ENCODE measurements around the gene FOXP4.
A peak's percentile ranks its signal among the peaks of the same experiment; 100 is the strongest.
"Not testable (repeated sequence)": the region's sequence is repeated elsewhere in the genome, so short reads cannot be mapped to it uniquely, and the experiment has no call there.

The FOXP4 gene

DNA sequence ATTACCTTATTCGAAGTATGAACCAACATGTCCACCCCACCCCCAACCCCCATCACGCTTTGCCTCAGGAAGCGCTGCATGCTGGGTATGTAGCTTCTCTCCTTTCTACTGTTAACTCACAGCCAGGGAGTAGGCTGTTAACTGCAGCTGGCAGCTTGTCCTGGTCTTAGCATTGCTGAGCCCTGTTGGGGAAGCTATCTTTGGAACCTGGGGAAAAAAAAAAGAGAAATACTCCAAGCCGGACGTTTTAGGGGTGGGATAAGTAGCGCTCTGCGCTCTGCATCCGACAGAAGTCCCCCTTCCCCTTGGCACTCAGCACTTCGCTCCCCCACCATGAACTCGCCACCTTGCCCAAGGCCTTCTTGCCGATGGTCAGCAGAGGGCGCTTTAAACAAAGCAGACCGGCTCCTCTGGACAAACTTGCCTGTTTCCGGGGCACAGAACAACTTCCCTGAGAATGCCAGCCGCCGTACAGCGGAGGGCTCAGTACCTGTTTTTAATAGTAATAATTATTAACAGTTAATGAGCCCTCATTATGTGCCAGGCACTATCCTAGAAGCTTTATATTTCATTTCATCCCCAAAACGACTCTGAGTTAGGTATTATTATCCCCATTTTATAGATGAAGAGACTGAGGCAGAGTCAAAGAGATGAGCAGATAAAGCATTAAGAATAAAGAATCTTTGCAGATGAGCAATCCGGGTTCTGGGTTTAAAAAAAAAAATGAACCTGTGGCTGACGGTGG lies 56.9 kb downstream of the FOXP4 start:
- peak; percentile 93 for DNase-seq

DNA sequence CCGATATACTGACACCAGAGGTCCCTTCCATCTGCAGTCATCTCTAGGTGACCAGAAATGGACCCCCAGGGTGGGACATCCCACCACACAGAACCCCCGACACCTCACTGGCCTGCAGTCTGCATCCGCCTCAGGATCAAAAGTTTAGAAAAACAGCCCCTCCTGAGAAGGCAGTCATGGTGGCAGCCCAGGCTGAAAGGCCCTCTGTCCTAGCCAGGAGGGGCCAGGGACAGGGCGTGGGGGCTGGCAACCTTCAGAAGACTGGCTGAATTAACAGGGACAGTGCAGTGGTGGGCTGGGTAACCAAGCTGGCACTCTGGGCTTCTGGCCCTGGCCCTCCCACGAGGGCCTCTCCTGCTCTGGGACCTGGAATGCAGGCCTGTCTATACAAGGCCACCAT lies 57.8 kb downstream of the FOXP4 start:
- no peak for DNase-seq

DNA sequence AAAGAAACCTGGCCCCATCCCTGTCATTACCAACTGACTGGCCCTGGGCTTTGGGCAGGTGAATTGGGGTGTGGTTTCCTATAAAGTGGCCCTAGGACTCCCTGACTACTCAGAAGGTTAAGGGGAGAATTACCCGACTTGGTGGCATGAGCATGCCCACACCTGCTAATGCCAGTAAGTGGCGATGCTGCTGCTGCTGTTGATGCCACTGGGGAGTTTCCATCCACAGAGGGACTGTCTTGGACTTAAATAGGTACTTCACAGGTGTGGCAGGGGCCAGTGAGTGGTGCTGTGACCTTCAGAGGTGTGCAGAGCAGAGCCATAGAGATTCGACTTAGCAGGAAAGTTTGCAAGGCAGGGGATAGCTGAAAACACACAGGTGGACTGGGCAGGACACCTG lies 59.5 kb downstream of the FOXP4 start:
- no peak for DNase-seq

DNA sequence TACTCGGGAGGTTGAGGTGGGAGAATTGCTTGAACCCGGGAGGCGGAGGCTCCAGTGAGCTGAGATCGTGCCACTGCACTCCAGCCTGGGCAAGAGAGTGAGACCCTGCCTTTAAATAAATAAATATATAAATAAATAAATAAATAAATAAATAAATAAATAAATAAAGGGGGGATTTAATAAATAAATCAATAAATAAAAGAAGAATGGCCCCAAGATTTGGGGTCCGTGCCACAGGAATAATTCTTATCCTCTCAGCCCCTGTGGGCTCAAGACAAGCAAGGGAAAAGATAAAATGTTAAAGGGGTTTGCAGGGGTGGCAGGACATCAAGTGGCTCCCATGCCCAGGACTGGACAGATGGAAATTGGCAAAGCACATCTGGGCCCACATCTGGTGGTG lies 60.9 kb downstream of the FOXP4 start:
- no peak for DNase-seq

DNA sequence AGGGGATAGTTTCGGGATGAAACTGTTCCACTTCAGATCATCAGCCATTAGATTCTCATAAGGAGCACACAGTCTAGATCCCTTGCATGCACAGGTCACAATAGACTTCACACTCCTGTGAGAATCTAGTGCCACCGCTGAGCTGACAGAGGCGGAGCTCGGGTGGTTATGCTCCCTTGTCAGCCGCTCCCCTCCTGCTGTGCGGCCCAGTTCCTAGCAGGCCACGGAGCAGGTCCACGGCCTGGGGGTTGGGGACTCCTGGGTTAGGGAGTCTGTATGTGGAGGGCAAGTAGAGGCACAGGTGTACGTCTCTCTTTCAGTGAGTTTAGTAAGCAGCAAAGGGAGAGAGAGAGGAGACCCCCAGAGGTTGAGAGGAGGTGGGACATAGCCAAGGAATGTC lies 61.6 kb downstream of the FOXP4 start:
- DNase-seq, result no peak

DNA sequence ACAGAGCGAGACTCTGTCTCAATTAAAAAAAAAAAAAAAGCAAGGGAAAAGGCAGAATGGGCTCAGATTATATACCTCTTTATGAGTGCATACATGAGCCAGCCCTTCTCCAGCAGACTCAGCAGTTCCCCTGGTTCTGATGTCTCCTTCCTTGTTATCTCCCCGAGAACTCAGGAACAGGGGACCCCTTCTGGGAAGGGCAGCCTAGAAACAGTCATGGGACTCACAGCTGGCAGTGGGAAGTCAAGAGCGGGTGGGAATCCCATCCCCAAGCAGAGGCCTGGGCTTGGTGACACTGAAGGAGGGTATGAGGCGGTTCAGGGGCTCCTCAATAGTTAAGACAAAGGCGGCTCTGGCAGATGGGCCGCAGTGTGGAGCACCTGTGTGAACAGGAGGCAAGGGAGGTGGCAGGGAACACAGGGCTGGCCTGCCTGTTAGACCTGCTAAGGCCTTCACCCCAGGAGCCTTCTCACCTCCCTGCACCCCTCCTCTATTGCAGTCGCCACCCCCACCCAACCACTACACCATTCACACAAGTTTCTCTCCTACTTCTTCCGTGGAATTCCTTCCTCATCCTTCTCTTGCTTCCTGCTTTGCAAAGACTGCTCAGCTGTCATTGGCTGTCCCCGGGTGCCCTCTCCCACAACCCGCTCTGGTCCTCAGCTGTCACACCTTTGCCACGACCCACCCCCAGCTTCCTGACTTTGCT lies 62.4 kb downstream of the FOXP4 start:
- no peak for DNase-seq

DNA sequence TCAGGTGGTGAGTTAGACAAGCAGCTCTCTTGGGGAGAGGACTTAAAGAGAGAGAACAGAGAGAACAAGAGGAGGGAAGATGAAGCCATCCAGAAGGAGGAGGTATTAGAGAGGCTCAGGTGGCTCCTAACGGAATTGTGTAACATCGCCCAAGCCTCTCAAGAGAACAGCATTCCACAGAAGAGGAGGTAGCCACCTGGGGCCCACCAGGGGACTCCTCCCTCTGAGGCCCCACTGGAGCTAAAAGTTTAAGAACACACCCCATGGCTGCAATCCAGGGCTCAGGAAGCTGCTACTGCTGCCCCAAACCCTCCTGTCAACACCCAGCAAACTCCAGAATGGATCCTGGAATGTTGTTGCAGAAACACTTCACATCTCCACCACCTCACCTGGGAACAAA lies 68.5 kb downstream of the FOXP4 start:
- DNase-seq, result no peak

DNA sequence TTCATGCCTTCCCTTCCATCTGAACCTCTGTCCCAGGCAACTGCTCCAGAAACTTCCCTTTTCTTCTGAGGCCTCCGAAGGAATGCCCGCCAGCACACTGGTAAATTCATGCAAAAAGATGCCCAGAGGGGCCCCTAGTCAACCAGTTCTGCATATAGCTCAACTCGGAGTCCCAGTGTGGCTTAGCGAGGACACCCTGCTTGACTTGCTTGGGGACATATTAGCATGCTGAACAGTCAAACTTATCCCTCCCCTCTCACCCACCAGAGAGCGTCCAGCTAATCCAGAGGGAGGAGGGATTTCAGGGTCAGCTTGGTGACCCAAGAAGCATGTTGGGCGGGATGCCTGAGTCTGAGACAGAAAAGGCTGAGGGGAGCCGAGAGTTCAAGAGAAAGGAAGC lies 69.1 kb downstream of the FOXP4 start:
- DNase-seq, result no peak

DNA sequence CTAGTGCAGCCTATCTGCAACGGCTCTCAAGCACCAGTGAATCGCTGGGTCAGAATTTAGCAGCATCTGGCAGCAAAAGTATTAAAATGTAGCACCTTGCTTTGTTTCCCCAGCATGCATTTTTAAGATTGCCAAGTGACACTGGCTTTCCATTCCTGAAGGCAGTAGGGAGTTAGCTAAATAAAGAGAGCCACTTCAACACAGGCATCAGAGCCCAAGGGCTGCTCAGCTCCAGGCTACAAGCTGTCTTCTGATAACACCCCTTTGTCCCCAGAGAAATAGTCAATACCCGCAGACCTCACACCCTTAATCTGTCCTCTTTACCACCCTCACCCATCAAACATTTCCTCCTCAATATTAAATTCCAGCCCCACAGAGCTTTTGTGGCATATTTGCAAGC lies 72.4 kb downstream of the FOXP4 start:
- no peak for DNase-seq

DNA sequence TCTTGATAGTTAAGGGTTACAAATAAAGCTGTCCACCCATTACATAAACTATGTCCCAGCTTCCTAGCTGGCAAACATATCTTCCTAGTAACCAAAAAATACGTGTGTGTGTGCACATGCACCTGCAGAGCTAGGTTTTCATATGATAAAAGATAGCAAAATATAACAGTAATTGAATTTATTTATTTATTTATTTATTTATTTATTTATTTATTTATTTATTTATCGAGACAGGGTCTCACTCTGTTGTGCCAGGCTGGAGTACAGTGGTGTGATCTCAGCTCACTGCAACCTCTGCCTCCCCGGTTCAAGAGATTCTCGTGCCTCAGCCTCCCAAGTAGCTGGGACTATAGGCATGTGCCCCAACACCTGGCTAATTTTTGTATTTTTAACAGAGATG lies 73.0 kb downstream of the FOXP4 start:
- not testable (repeated sequence) for DNase-seq

DNA sequence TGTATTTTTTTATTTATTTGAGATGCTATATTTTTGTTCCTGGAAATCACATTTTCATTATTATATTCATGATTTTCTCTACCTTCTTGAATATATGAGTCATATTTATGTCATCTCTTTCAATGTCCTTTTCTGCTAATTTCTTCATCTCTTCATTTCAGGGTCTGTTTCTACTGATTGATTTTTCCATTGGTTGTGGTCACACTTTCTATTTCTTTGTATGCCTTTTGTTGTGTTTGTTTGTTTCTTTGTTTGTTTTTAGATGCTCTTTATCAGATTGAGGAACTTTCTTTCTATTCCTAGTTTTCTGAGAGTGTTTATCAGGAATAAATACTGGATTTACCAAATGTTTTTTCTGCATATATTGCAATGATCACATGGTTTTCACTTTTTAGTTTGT lies 75.2 kb downstream of the FOXP4 start:
- no peak for DNase-seq

DNA sequence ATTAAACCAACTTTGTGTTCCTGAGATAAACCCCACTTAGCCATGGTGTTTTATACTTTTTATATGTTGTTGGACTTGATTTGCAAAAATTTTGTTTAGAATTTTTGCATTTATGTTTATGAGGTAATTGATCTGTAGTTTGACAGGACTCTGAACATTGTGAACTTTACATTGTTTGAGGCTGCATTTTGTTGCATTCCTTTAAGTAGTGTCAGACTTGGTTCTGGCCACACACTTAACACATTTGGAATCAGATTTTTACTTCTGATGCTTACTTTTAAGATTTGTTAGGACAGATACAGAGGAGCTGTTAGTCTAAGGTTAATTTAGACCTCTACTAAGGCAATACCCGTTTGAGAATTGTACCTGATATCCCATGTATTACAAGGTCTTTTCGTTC lies 75.6 kb downstream of the FOXP4 start:
- DNase-seq, result no peak

DNA sequence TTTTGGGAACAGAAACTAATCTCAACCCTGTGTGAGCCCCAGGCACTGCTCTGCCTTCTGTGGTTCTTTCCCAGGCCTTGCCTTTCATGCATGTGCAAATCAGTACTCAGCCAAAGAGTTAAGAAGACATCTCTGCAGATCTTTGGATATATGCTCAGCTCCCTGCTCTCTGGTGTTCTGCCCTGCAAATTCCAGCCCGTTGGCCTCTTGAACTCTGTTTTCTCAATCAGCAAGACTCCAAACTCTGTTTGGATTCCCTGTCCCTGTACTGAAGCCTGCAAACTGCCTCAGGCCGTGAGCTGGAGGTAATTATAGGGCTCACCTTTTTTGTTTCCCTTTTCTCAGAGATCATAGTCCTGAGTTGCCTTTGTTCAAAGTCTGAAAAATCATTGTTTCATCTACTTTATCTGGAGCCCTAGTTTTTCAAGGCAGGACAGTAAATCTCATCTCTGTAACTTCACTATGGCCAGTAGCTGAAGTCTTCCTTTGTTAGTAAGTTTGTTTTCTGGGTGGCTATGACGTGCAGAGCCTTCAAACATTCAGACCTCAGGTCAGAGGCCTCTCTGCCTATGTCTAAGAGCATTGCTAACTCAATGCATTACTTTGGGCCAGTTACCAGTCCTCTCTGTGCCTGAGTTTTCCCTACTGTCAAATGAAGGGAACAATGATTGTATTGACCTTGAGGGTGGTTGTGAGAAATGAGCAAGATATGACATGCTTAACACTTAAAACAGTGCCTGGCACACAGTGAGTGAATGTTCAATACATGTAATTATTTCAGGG lies 76.2 kb downstream of the FOXP4 start:
- no peak for DNase-seq

DNA sequence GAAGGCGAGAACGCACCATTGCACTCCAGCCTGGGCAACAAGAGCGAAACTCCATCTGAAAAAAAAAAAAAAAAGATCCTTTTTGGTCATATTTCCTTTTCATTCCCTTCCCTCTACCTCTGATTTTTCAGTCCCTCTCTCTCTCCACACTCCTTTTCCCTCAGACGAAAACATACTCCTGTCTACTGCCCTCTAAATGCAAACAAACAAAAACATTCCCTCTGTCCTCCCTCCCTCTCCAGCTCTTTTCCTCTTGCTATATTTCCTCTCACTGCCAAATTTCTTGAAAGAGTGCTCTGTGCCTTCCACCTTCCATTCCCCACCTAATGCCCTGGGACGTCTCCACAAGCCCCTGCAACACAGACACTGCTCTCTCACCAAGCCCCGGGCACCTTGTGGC lies 77.1 kb downstream of the FOXP4 start:
- DNase-seq, result no peak

DNA sequence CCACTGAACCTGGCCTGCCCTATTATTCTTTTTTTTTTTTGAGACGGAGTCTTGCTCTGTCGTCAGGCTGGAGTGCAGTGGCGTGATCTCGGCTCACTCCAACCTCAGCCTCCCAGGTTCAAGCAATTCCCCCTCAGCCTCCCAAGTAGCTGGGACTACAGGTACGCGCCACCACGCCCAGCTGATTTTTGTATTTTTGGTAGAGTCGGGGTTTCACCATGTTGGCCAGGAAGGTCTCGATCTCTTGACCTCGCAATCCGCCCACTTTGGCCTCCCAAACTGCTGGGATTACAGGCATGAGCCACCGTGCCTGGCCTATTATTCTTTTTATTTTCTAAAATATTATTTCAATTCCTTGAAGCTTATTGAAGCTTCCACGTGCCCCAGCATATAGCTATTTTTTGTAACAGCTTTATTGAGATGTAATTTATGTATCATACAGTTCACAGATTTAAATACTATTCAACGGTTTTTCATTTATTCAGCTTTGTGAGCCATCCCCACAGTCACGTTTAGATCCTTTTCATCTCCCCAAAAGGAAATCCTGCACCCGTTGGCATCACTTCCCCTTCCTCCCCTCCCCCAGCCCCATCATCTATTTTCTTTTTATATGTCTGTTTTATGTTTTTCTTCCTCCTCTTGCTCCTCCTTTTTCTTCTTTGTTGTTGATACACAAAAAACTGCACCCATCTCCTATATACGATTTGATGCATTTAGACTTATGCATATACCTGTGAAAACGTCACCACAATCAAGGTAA lies 78.6 kb downstream of the FOXP4 start:
- DNase-seq, result no peak

DNA sequence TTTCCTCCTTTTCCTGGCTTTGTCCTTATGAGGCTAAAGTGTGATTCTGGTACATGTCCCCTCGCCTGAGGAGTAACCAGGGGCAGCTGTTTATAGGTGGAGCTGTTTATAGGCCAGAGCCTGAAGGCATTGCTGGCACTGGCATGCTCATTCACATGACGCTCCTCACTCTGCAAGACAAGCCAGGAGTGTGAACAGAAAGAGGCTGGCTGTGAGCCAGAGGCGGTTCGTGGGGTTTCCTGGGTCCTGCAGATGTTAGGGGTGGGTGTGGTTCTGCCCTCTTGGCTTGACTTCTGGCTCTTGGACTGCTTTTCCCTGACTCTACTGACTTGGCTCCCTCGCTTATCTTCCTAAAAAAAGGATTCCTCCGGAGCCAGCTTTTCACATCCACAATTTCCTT lies 79.3 kb downstream of the FOXP4 start:
- peak; percentile 41 for DNase-seq

DNA sequence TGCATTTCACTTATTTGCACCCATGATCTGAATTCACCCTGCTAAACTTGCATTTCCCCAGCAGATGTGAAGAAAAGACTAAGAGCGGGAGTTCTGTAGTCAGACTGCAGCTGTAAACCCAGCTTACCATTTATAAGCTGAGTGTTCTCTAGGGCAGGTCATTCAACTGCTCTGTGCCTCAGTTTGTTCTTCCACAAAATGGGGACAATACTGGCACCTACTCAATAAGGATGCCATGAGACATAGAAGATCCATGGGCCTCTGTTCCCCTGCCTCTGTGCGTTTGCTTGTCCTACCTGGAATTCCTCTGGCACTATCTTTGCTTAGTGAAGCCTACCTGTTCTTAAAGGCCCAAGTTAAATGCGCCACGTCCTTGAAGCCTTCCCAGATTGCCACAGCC lies 79.8 kb downstream of the FOXP4 start:
- DNase-seq, result no peak

DNA sequence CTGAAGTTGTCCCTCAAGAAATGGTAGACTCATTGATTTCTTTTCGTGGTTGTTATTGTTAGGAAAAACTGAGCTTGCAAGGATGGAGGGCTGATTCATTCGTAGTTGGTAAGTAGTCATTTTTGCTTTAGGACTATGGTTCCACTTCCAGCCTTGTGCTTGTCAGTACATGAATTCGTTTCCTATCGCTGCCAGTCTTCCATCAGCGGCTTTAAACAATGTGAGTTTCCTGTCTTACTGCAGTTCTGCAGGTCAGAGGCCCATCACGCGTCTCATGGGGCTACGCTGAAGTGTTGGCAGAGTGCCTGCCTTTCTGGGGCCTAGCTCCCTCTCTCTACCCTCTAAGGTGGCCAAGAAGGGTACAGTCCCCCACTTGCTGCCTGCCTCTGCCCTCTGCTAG lies 80.7 kb downstream of the FOXP4 start:
- peak; percentile 44 for DNase-seq

DNA sequence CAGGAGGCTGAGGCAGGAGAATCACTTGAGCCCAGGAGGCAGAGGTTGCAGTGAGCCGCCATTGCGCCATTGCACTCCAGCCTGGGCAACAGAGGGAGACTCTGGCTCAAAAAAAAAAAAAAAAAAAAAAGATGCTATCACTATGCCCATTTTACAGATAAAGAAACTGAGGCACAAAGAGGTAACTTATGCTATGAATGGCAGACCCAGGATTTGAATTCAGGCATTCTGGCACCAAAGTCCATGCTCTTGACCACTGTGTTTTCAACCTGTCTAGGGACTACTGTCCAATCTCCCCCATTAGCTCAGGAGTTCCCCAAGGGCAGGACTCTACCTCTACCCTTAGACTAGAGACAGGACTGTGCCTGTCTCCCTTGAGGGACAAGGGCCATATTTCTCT lies 82.9 kb downstream of the FOXP4 start:
- DNase-seq, result no peak

DNA sequence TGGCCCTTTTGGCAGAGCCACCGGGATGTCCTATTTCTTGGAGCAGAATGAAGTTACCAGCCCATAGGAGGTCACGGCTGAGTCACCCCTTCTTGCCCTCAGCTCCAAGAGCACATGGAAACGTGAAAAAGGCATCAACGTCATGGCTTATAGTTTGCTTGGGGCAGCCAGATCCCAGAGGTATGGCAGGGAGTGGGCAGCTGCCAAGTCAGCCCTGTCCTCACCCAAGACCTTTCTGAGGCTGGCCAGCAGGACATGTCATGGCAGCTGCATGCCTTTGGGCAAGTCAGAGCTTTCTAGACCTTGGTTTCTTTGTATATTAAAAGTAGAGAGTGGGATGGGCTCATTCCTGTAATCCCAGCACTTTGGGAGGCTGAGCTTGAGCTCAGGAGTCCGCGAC lies 83.9 kb downstream of the FOXP4 start:
- DNase-seq, result no peak

DNA sequence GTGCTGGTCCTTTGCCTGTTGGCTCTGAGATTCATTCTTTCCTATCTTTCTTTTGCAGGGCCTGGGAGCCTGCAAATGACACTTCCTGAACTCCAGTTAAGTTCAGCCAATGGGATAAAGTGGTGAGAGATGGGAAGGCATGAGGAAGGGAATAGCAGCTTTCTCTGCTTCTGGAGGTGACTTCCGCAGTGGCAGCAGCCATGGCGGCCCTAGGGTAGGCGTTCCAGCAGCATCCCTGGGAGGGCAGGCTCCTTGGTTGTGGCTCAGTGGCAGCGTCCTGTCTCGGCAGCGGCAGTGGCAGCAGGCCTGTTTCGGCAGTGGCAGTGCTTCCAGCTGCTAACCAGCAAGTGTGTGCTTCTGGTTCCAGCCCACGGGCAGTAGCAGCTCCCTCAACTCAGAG lies 84.8 kb downstream of the FOXP4 start:
- DNase-seq, result no peak

DNA sequence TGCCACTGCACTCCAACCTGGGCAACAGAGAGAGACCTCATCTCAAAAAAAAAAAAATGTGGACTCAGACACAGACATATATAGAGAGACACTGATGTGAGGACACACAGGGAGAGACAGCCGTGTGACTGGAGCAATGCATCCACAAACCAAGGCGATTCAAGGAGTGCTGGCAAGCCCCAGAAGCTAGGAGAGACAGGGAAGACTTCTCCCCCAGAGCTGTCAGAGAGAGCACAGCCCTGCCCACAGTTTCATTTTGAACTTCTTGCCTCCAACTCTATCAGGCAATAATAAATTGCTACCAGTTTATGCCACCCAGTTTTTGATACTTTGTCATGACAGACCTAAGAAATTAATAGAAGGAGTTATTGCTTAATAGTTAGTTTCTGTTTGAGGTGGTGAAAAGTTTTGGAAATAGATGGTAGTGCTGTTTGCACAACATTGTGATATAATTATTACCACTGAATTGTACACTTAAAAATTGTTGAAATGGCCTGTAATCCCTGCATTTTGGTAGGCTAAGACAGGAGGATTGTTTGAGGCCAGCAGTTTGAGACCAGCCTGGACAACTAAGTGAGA lies 87.0 kb downstream of the FOXP4 start:
- DNase-seq, result no peak

DNA sequence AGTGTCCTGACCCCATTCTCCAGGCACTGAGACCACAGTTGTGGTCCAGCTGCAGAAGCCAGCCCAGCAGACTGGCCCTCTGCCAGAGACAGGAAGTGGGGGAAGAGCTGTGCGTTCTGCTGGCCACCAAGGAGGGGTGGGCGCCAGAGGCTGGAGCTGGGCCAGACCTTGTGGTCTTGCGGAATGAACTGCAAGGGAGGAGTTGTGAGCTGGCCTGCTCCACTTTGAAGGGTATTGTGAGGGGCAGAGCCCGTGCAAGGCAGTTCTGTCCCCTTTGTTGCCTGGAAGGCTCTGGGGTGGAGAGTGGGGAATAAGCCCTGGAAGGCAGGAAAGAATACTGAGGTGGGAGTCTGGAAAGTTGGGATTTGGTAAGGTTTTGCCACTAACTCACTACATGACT lies 88.5 kb downstream of the FOXP4 start:
- DNase-seq, result peak; percentile 51

Measured in hematopoietic multipotent progenitor cell treated with erythropoietin and hydrocortisone succinate and interleukin-3 and kit ligand, for 4 days (in vitro differentiated cells).